ENCODE results near the gene LRRK2.

LRRK2 gene

GRCh38 chr12:40253936-40254335 lies 29.1 kb downstream of the LRRK2 start:
- Histone ChIP-seq H3K4me1 (ENCODE audit: control insufficient read depth, low read length) (peaks cover 8% of the 10 kb centered on the region), H3K4me2 (ENCODE audit: low read length) (no peak overlapping the region), H4K20me1 (ENCODE audit: control insufficient read depth, insufficient read depth, low read depth, low read length) (no peaks in the 10 kb centered on the region), H3K4me3 (ENCODE audit: low read length) (no peak overlapping the region), H3K79me2 (ENCODE audit: control insufficient read depth, low read length) (no peaks in the 10 kb centered on the region), H3F3A (ENCODE audit: control insufficient read depth, insufficient read depth) (no peaks in the 10 kb centered on the region), H3K9me3 (ENCODE audit: control insufficient read depth, insufficient read depth, low read length) (no peaks in the 10 kb centered on the region), H3K36me3 (ENCODE audit: control insufficient read depth, low read length) (no peaks in the 10 kb centered on the region), H3K27me3 (ENCODE audit: control insufficient read depth, low read length) (no peaks in the 10 kb centered on the region), H3K27ac (ENCODE audit: low read depth, low read length) (no peak overlapping the region), H3K9me2 (replicated peaks; ENCODE audit: control insufficient read depth, low read length) (no peaks in the 10 kb centered on the region)
- TF ChIP-seq CTCF (IDR thresholded peaks at IDR 0.05; ENCODE audit: low read depth, low read length, poor library complexity, severe bottlenecking) (no peak), EZH2phosphoT487 (IDR thresholded peaks at IDR 0.05; ENCODE audit: borderline replicate concordance, low read length) (no peak)

- Histone ChIP-seq H4K20me1 (ENCODE audit: control insufficient read depth, insufficient read depth, low read depth, low read length) (no peaks in the 10 kb centered on the region), H3K27ac (ENCODE audit: low read depth, low read length) (no peak overlapping the region)
Observed at GRCh38 chr12:40254455-40255085, 29.8 kb downstream of the LRRK2 start.

GRCh38 chr12:40258371-40258770 lies 33.6 kb downstream of the LRRK2 start:
- Histone ChIP-seq H3K4me1 (ENCODE audit: control insufficient read depth, low read length) (peaks cover 24% of the 10 kb centered on the region), H3K79me2 (ENCODE audit: control insufficient read depth, low read length) (no peaks in the 10 kb centered on the region), H4K20me1 (ENCODE audit: control insufficient read depth, insufficient read depth, low read depth, low read length) (no peaks in the 10 kb centered on the region), H3K9me2 (replicated peaks; ENCODE audit: control insufficient read depth, low read length) (no peaks in the 10 kb centered on the region), H3K4me3 (ENCODE audit: low read length) (no peak overlapping the region), H3K36me3 (ENCODE audit: control insufficient read depth, low read length) (no peaks in the 10 kb centered on the region), H3F3A (ENCODE audit: control insufficient read depth, insufficient read depth) (no peaks in the 10 kb centered on the region), H3K27ac (ENCODE audit: low read depth, low read length) (no peak overlapping the region), H3K9me3 (ENCODE audit: control insufficient read depth, insufficient read depth, low read length) (no peaks in the 10 kb centered on the region), H3K27me3 (ENCODE audit: control insufficient read depth, low read length) (no peaks in the 10 kb centered on the region), H3K4me2 (ENCODE audit: low read length) (no peak overlapping the region)
- TF ChIP-seq CTCF (IDR thresholded peaks at IDR 0.05; ENCODE audit: low read depth, low read length, poor library complexity, severe bottlenecking) (no peak), EZH2phosphoT487 (IDR thresholded peaks at IDR 0.05; ENCODE audit: borderline replicate concordance, low read length) (no peak)

More at GRCh38 chr12:40254455-40255085, 29.8 kb downstream of the LRRK2 start:
- H3K9me2 ChIP-seq (replicated peaks; ENCODE audit: control insufficient read depth, low read length), result no peaks in the 10 kb centered on the region
- H3K79me2 ChIP-seq (ENCODE audit: control insufficient read depth, low read length), result no peaks in the 10 kb centered on the region
- H3K27me3 ChIP-seq (ENCODE audit: control insufficient read depth, low read length), result no peaks in the 10 kb centered on the region
- H3K9me3 ChIP-seq (ENCODE audit: control insufficient read depth, insufficient read depth, low read length), result no peaks in the 10 kb centered on the region
- no peak overlapping the region for H3K4me3 ChIP-seq (ENCODE audit: low read length)
- TF ChIP-seq CTCF (IDR thresholded peaks at IDR 0.05; ENCODE audit: low read depth, low read length, poor library complexity, severe bottlenecking) (no peak), EZH2phosphoT487 (IDR thresholded peaks at IDR 0.05; ENCODE audit: borderline replicate concordance, low read length) (no peak)
- no peak overlapping the region for H3K4me2 ChIP-seq (ENCODE audit: low read length)
- H3K4me1 ChIP-seq (ENCODE audit: control insufficient read depth, low read length), result peaks cover 5% of the 10 kb centered on the region; the same call in 1 of the 2 replicates
- no peaks in the 10 kb centered on the region for H3K36me3 ChIP-seq (ENCODE audit: control insufficient read depth, low read length)
- H3F3A ChIP-seq (ENCODE audit: control insufficient read depth, insufficient read depth), result no peaks in the 10 kb centered on the region
